Measurements from ENCODE around the gene GALNT16. TPM values are rescaled to one million over a fixed set of nuclear protein-coding genes. Genes with fewer than 3 reads are reported as not detected.

Gene GALNT16
- total RNA-seq, 1 donor from 2014 or later = 3.1 TPM

DNA sequence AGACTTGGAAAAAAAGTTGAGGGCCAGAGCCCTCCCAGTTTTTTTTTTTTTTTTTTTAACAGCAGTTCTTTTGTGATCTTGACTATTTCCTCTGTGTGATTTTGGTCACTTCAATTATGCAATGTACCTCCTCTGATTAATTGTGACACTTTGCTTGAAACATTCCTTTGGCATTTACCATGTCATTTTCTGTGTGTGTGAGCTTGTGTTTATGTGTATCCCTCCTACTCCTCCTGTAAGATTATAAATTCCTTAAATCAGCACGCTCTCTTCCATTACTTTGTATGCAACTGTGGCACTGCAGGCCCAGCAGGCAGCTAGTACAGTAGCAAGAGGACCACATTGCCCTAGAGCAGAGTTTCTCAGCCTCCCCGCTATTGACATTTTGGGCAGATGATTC lies 33.2 kb upstream of the GALNT16 start:
- Mint-ChIP-seq H3K9me3 (ENCODE audit: unreplicated experiment) (no peaks in the 10 kb centered on the region), H3K27me3 (ENCODE audit: unreplicated experiment) (no peaks in the 10 kb centered on the region), H3K4me3 (ENCODE audit: unreplicated experiment) (no peak overlapping the region), H3K4me1 (ENCODE audit: unreplicated experiment) (no peaks in the 10 kb centered on the region), H3K27ac (ENCODE audit: unreplicated experiment) (no peak overlapping the region), H3K36me3 (ENCODE audit: unreplicated experiment) (peaks cover 32% of the 10 kb centered on the region)
- TF ChIP-seq, protein P1, sequence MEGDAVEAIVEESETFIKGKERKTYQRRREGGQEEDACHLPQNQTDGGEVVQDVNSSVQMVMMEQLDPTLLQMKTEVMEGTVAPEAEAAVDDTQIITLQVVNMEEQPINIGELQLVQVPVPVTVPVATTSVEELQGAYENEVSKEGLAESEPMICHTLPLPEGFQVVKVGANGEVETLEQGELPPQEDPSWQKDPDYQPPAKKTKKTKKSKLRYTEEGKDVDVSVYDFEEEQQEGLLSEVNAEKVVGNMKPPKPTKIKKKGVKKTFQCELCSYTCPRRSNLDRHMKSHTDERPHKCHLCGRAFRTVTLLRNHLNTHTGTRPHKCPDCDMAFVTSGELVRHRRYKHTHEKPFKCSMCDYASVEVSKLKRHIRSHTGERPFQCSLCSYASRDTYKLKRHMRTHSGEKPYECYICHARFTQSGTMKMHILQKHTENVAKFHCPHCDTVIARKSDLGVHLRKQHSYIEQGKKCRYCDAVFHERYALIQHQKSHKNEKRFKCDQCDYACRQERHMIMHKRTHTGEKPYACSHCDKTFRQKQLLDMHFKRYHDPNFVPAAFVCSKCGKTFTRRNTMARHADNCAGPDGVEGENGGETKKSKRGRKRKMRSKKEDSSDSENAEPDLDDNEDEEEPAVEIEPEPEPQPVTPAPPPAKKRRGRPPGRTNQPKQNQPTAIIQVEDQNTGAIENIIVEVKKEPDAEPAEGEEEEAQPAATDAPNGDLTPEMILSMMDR (IDR thresholded peaks at IDR 0.05) = no peak
- no peak for DNase-seq (ENCODE audit: extremely low spot score, unreplicated experiment)

DNA sequence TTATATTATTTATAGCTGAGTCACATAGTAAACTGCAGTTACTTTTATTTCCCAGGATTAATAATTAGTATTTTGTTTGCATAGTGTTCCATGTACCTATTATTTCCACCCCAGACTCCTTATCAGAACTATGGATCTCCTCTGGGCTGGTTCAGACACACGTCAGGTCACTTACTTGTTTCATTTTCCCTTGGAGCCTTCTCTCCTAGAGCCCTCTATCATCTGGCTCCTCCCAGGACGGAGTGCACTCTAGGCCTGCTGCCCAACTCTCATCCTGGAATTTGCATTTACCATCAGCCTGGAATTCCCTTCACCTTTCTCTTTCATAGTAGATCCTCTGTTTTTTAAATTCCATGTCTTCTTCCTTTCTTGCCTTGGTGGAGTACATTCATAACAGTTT lies 28.5 kb upstream of the GALNT16 start:
- no peaks in the 10 kb centered on the region for H3K27me3 Mint-ChIP-seq (ENCODE audit: unreplicated experiment)
- H3K9me3 Mint-ChIP-seq (ENCODE audit: unreplicated experiment) = no peaks in the 10 kb centered on the region
- H3K27ac Mint-ChIP-seq (ENCODE audit: unreplicated experiment) = no peak overlapping the region
- no peaks in the 10 kb centered on the region for H3K4me1 Mint-ChIP-seq (ENCODE audit: unreplicated experiment)
- no peak for DNase-seq (ENCODE audit: extremely low spot score, unreplicated experiment)
- H3K36me3 Mint-ChIP-seq (ENCODE audit: unreplicated experiment) = peaks cover 43% of the 10 kb centered on the region
- TF ChIP-seq, protein P1 (IDR thresholded peaks at IDR 0.05) = no peak
- no peak overlapping the region for H3K4me3 Mint-ChIP-seq (ENCODE audit: unreplicated experiment)

DNA sequence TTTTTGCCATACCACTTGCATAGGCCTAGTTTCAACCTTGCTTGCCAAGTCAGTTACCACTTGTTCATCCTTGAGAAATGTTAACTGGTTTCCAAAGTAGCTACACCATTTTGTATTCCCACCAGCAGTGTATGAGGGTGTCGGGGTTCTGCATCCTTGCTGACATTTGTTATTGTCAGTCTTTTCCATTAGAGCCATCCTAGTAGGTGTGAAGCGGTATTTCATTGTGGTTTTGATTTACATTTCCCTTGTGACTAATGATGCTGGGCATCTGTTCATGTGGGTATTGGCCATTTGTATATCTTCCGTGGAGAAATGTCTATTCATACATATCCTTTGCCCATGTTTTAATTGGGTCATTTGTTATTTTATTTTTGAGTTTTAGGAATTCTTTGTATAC lies 27.6 kb upstream of the GALNT16 start:
- Mint-ChIP-seq H3K9me3 (ENCODE audit: unreplicated experiment) (no peaks in the 10 kb centered on the region), H3K4me1 (ENCODE audit: unreplicated experiment) (no peaks in the 10 kb centered on the region), H3K4me3 (ENCODE audit: unreplicated experiment) (no peak overlapping the region), H3K36me3 (ENCODE audit: unreplicated experiment) (peaks cover 49% of the 10 kb centered on the region), H3K27me3 (ENCODE audit: unreplicated experiment) (no peaks in the 10 kb centered on the region), H3K27ac (ENCODE audit: unreplicated experiment) (no peak overlapping the region)
- no peak for DNase-seq (ENCODE audit: extremely low spot score, unreplicated experiment)
- TF ChIP-seq, protein P1 (IDR thresholded peaks at IDR 0.05) = no peak

DNA sequence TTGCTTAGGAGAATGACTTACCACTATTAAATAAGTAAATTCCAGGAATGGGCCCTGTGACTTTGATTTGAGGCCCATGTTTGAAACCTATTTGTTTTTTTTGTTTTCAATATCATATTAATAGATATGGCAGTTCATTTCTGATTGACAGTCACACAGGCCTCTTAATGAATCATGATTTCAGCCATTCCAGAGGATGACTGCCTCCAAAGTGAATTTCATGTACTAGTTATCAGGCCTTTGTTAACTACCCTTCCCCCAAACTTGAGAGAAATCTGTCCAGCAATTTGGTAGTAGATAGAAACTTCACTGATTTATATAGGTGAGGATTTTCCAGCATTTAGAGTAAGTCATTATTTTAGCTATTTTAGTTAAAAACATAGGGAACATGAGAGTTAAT lies 25.9 kb upstream of the GALNT16 start:
- DNase-seq (ENCODE audit: extremely low spot score, unreplicated experiment) = no peak
- H3K4me1 Mint-ChIP-seq (ENCODE audit: unreplicated experiment) = no peaks in the 10 kb centered on the region
- no peak overlapping the region for H3K27ac Mint-ChIP-seq (ENCODE audit: unreplicated experiment)
- no peaks in the 10 kb centered on the region for H3K27me3 Mint-ChIP-seq (ENCODE audit: unreplicated experiment)
- H3K9me3 Mint-ChIP-seq (ENCODE audit: unreplicated experiment) = no peaks in the 10 kb centered on the region
- H3K36me3 Mint-ChIP-seq (ENCODE audit: unreplicated experiment) = peaks cover 55% of the 10 kb centered on the region
- TF ChIP-seq, protein P1 (IDR thresholded peaks at IDR 0.05) = no peak
- H3K4me3 Mint-ChIP-seq (ENCODE audit: unreplicated experiment) = no peak overlapping the region

DNA sequence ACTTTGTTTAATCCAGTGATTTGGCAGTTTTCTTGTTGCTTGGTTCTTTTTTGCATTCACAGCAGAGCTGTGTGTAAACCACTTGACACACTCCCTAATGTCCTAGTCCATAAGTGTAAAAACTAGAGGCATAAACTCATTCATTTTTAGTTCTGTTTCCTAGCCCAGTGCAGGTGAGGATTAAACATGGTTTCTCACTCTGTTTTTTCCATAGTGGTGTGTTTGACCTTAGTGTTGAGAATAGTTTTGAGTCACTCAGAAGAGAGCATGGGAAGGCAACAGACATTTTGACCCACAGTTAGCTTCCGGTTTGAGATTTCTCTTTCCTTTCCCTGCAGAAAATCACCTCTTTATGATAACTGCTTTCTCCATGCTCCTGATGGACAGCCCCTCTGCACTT lies 24.2 kb upstream of the GALNT16 start:
- peaks cover 51% of the 10 kb centered on the region for H3K36me3 Mint-ChIP-seq (ENCODE audit: unreplicated experiment)
- no peak overlapping the region for H3K27ac Mint-ChIP-seq (ENCODE audit: unreplicated experiment)
- H3K4me1 Mint-ChIP-seq (ENCODE audit: unreplicated experiment) = no peaks in the 10 kb centered on the region
- no peaks in the 10 kb centered on the region for H3K9me3 Mint-ChIP-seq (ENCODE audit: unreplicated experiment)
- no peaks in the 10 kb centered on the region for H3K27me3 Mint-ChIP-seq (ENCODE audit: unreplicated experiment)
- no peak for DNase-seq (ENCODE audit: extremely low spot score, unreplicated experiment)
- H3K4me3 Mint-ChIP-seq (ENCODE audit: unreplicated experiment) = no peak overlapping the region
- TF ChIP-seq, protein P1 (IDR thresholded peaks at IDR 0.05) = no peak

Measured in osteocyte (in vitro differentiated cells).